ENCODE results near the gene OR2A7.
"Not testable (repeated sequence)": the region's sequence is repeated elsewhere in the genome, so short reads cannot be mapped to it uniquely, and the experiment has no call there.

Gene OR2A7, protein sequence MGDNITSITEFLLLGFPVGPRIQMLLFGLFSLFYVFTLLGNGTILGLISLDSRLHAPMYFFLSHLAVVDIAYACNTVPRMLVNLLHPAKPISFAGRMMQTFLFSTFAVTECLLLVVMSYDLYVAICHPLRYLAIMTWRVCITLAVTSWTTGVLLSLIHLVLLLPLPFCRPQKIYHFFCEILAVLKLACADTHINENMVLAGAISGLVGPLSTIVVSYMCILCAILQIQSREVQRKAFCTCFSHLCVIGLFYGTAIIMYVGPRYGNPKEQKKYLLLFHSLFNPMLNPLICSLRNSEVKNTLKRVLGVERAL

DNA sequence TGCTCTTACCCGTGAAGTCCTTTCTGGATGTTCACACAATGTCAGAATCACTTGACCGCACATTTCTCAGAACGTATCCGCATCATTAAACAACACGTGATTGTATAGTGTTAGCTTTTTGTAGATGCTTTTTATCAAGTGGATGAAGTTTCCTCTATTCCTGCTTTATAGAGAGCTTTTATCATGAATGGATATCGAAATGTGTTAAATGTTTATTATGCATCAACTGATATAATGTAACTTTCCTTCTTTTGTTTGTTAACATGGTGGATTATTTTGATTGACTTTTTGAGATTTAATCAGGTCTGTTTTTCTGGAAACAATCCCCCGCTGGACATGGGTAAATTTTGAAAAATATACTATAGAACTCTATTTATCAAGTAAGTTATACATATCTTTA lies at the start of gene OR2A7:
TSS of gene OR2A7 (minus strand) at position 101 of the 400 bp plus-strand sequence. CDS start 5,164 bp downstream, outside the sequence.
- DNase-seq, result not testable (repeated sequence)

DNA sequence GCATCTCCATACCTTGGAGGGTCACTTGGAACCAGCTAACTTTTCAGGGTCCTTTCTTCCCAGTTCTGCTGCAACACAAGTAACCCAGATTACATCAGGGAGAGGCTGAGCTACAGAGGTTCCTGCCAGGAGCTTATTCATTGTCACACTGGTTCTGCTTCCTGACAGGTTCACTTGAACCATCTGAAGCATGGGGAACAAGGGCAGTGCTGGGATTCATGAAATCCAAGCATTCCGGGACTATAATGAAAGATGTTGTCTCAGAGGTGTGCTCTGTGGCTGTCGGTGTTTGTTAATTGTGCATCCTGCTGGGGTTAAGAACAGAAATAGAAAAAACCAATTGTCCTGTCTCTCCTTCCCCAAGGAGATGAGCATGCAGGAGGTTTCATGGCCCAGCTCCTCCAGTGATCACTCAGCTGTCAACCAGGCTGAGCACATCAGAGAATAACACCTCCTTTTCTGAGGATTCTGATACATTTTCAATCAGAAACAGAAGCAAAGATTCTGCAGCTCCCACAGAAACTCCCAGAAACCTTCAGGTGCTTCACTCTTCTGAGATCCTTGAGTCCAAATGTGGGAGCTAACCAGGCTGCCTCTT lies 47.4 kb upstream of the OR2A7 start, which contains the start of gene OR2A1:
TSS of gene OR2A1 (plus strand) at position 548 of the 598 bp plus-strand sequence. CDS start 5,706 bp downstream, outside the sequence.
- DNase-seq, result not testable (repeated sequence)

DNA sequence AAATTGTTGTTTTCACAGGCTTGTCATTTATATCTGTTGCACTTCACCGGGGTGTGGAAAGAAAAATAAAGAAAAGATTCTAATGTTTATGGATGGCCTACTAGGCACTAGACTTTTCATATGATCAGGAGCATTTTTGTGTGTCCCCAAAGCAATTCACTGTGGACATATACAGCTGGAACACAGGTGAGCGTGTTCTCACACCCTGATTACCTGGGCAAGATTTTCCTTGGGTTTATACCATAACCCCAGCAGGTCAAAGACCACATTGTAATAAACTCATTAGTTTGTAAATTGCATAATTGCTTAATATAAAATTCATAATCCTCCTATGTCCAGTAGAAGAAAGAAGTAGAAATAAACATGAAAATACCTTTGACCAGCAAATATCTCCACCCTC lies 46.6 kb upstream of the OR2A7 start:
- not testable (repeated sequence) for DNase-seq

DNA sequence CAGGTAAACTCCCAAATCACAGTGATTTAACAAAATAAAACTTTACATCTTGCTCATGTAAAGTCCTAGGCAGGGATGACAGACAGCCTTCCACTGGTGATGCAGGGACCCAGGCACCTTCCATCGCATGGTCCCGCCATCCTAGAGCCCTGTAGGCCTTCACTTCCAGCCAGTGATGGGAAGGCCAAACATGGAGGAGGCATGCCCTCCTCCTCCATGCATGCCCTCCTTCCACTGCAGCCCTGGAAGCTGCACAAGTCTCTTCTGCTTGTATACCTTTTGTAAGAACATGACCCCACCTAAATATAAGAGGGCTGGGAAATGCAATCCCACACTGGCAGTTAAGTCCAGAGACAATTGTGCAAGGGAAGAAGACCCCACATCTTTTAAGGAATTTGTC lies 45.1 kb upstream of the OR2A7 start:
- not testable (repeated sequence) for DNase-seq

DNA sequence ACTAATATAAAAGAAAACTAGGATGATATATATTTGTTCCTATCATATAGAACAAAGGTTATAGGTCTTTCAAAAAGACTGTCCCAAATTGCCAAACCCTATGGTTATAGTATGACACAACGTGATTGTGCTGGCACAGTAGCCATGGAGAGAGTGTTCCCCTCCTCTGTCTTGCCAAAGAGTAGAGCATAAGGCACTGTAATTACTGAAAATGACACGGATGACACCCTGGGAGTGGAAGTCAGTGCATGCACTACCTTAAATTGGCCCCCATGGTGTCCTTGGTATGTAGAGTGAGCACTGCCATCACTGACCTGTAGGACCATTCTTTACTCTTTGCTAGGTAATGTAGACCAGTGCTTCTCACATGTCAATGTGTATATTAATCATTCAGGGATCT lies 40.6 kb upstream of the OR2A7 start:
- DNase-seq, result not testable (repeated sequence)

DNA sequence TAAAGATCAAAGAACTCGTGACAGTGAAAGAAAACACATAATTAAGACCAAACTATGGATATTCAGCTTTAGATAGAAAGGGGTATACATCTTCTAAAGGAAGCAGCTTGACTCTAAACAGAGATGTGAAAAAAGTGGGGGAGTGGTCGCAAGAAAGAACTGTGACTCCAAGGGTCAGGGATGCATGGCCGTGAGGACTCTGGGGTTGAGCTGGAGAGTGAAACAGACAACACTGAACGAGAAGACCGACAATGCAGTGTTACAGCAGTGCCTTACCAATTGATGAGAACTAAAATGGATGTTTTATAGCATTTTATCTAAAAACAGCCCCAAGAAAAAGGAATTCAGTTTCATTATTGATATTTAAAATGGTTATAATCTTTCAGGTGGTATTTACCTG lies 39.0 kb upstream of the OR2A7 start:
- not testable (repeated sequence) for DNase-seq

DNA sequence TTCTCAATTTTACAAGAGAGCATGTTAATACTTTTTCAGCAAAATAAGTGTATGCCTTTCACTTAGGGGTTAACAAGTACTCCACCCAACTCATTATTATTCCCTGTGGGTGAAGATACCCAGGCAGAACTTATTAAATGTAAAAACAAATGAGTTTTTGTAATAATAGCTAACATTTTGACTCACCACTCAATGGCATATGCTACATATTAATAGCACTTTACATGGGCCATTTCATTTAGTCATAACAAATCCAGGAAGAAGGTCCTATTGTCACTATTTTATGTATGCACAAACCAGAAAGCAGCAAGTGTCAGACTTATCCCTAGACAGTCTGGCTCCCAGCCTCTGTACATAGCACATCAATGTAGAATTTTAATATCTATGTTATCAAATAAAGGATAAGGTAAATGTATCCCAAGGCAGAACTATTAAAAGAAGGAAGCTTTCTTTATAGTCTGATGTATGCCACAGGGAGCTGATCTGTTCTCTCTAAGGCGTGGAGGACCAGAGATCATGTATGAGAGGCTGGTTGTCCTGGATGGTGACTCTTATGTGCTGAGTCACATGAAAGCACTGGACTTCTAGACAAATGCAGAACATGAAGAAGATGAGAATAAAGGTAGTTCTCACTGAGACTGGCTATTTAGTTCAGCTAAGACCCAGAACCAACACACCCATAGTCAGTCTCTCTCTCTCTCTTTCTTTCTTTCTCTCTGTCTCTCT lies 38.1 kb upstream of the OR2A7 start:
- not testable (repeated sequence) for DNase-seq

DNA sequence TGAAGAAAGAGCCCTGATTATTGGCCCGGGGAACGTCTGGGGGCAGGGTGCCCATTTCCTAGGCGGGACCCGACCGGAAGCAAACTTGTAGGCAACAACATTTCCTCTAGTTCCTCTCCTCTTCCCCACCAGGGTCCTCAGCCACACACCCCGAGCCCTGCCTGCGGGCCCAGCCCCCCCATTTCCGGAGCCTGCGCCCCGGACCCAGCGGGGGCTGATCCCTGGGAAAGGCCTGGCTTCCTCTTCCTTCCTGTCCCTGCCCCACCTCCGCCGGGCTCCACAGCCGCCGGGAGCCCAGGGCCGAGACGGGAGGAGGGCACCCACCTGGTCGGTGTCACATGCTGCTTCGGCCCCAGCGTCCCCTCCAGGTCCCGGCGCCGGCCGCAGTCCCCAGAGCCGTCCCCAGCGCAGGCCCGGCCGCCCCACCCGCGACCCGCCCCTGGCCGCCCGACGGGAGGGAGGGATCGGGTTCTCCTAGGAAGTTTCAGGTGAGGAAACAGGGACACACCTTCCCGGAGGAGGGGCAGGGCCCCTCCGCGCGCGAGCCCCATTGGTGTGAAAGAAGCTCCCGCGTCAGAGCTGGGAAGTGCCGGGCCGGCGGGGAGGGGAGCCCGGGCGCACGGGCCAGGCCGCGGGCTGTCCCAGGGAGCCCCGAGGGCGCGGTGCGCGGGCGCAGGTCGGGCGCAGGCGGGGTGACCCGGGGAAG lies 29.4 kb upstream of the OR2A7 start:
- DNase-seq, result not testable (repeated sequence)

DNA sequence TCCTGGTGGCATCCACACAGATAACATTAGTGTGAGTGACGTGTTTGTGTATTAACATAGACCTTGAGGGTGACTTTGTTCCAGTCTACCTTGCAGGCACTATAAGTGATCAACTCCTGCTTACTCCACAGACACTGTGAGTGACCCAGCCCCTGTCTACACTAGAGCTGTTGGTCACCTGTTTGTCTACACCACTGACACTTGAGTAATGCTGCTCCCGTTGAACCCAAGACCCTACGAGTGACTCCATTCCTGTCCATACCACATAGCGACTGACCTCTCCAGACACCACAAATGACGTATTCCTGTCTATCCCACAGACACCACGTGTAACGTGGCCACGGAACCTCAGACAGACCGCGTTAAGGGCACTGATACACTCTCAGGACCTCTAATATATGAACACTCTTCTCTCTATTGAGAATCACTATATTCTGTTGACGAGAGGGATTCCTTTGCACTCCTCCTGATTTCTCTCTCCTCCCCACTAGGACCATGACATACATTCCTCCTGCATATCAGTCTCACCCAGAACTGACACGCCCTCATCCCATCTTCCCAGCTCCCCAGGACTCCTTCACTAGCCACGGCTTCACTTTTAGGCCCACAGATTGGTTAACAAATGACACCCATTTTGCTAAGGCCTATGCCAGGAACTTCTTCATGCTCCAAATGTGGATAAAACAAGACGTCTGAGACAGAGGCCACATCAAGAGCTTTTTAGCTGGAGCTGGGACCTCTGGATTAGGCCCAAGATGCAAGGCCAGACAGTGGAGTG lies 28.0 kb upstream of the OR2A7 start:
- not testable (repeated sequence) for DNase-seq

DNA sequence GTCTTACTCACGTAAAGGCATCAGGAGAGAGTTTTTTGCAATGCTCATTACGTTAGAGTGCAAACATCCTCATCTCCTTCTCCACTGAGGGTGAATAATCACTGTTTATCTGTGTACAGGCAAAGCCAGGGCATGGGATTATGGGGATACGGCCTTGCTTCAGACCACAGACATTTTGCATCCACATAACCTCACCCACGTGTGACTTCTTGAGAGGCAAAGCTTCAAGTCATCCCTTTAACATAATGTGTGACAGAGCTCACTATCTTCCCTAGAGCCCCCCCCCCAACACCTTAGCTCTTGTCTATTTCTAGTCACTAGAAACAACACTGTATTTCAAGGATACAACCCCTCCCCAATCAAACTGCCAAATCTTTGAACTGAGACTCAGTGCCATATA lies 27.0 kb upstream of the OR2A7 start:
- DNase-seq, result not testable (repeated sequence)

DNA sequence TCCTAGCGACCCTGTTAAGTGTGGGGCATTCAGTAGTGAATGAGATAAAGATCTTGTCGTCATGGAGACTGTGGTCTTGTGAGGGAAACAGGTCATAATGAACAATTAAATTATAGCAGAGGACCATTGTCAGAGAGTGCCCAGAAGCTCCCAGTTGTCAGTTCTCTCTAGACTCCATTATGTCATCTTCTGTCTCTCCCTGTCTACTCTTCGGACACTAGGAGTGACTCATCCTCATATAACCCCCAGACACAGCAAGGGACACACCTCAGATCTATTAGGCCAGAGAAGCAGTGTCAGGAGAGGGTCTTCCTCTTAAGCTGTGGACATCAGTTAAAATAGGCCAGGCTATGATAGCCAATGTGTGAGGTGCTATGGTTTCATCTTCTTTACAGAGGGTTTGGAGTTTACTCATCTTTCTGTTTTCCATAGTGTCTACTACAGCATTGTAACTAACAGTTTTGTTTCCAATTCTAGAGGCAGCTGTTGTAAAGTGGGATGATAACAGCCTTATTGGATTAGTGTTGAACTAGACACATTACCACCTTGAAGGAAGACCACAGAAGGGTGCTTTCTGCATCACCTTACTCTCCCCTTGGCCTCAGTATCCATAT lies 22.7 kb upstream of the OR2A7 start:
- not testable (repeated sequence) for DNase-seq

DNA sequence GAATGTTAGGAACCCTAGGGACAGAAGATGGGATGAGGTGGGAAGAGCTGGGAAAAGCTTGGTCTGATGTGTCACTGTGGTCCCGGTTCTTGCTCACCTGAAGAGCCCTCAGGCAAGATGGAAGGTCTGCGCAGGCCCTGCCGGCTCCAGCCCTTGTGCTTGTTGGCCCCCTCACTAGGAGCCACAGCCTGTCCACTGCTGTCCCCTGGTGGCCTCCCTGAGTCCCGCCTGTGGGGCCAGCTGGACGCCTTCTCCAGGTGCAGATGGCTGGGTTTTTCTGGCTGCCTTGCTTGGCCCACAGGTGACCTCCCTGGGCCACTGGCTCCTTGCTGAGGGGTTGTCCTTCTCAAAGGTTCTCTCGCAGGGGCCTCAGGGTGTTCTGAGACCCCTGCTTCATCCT lies 19.1 kb upstream of the OR2A7 start:
- DNase-seq, result not testable (repeated sequence)

DNA sequence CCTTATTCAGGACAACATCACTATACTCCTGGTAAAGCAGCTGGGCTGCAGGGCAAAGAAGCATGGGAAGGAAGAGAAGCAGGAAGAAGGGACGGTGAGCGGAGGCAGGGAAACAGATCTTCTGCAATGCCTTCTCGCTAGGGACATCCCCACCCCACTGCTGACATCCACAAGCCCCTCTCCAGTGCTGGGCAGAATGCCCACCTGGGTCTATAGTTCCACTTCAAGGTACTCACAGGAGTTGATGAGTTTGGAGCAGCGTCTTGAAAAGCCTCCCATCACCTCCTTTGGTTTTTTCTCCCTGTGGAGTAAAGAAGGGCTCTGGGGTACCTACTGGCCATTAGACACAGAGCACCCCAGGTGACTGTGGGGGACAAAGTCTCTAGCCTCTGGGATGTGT lies 17.9 kb upstream of the OR2A7 start:
- DNase-seq, result not testable (repeated sequence)

DNA sequence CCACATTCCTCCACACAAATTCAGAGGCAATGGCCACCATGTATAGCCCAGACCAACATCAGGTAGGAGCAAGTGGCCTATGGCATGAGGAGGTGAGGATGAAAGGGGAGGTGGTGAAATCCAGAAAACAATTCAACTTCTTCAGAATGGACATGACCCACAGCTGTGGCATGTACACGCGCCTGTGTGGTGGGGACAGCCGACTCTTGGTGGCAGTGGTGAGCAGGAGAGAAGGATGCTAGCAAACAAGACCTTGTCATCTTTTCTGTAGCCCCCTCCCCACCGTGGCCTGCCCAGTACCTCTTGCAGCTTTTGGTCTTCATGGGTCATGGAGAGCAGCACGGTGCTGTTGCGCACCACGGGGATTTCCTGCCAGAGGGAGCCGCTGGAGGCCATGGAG lies 17.4 kb upstream of the OR2A7 start:
- not testable (repeated sequence) for DNase-seq

DNA sequence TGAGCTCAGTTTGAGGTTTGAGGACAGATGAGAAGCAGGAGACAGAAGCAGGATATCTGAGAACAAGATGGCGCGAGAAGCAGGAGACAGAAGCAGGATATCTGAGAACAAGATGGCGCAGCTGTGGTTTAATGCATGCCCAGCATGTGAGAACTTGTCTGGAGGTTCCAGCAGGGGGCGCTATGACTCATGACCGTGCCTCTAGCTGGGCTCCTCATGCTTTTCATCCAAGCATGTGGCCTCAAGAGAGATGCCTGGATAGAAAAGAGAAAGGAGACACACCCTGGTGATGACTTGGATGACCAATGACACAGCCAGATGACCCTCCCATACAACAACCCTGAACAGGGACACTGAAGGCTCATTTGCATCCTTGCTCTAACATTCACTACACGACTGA lies 15.4 kb upstream of the OR2A7 start:
- not testable (repeated sequence) for DNase-seq

DNA sequence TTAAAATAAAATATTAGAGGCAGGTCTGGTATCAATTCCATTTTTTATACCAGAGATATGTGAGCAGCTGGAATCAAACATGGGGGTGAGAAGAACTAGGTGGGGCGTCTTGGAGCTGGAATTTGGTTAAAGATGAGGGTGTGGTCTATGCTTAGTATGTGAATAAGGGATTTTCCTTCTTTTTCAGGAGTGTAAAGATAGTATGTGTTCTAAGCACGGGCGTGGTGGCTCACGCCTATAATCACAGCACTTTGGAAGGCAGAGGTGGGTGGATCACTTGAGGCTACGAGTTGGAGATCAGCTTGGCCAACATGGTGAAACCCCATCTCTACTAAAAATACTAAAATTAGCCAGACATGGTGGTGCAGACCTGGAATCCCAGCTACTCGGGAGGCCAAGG lies 10.7 kb upstream of the OR2A7 start:
- DNase-seq, result not testable (repeated sequence)

DNA sequence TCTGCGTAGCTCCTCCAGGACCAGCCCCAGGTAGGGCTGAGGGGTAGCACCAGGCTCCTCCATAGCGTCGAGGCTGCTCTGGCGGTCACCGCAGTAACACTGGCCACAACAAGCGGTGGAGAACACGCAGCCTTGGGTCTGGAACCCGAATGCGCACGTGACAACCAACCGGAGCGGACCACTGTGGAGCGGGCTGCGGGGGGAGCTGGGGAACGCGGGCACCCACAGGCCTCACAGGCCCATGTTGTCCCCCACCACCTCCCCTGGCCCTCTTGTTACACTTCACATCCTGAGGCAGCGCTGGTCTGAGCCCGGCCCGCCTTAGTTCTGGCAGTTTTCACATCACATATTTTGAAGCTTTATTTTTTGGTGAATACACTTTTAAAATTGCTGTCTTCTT lies 4.6 kb upstream of the OR2A7 start, which contains the start of gene CTAGE8:
TSS of gene CTAGE8 (minus strand) at position 101 of the 400 bp plus-strand sequence. CDS start at position 63, 38 bp downstream.
- DNase-seq, result not testable (repeated sequence)

DNA sequence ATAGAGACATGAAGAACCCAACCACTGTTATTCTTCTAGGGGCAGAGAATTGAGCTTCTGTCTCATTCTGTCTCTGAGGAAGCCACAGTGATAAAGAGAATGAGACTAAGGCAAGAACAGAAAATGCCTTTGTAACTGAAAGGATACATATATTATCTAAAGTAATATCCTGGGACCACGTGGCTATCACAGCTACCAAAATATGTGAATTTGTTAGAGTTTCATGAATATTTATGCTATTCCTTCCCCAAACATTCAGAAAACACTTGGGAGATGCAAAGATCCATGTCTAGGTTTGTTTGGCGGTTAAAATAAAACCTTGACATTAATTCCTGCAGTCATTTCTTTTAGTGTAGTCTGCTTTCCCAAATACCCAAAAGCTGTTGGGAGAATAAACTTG lies 2.5 kb downstream of the OR2A7 start:
- not testable (repeated sequence) for DNase-seq

DNA sequence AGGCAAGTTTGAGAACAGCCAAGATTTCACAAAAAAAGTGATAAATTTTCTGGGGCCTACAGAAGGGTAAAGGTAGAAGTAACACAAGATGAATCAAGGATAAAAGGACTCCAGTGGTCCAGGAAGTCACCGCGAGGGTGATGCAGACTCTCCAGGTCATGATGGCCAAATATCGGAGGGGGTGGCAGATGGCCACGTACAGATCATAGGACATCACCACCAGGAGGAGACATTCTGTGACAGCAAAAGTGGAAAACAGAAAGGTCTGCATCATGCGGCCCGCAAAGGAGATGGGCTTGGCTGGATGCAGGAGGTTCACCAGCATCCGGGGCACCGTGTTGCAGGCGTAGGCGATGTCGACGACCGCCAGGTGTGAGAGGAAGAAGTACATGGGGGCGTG lies 5.5 kb downstream of the OR2A7 start:
- not testable (repeated sequence) for DNase-seq

DNA sequence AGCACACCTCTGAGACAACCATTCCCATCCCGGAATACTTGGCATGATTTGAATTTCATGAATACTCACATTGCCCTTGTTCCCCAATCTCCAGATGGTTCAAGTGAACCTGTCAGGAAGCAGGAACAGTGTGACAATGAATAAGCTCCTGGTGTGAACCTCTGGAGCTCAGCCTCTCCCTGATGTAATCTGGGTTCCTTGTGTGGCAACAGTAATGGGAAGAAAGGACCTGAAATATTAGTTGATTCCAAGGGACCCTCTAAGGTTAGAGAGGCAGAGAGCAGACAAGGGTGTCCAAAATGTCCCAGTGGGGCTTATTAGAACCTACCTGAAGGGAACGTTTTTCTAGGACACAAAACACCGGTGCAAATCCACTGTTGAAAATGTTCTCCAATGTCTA lies 8.5 kb downstream of the OR2A7 start:
- no peak for DNase-seq

DNA sequence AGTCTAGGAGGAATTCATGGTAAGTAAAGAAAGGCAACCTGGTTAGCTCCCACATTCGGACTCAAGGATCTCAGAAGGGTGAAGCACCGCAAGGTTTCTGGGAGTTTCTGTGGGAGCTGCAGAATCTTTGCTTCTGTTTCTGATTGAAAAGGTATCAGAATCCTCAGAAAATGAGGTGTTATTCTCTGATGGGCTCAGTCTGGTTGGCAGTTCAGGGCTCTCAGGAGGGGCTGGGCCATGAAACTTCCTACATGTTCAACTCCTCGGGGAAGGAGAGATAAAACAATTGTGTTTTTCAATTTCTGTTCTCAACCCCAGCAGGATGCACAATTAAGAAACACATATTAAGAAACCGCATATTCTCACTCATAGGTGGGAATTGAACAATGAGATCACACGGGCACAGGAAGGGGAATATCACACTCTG lies 9.1 kb downstream of the OR2A7 start:
- DNase-seq, result no peak

Measured in NCI-H526 (cell line).